GM18517 (cell line): ENCODE results near the gene TFEB.

Source experiments
- ATAC-seq: cut with Tn5 transposase; IDR thresholded peaks from one replicate; pipeline ENCODE4 v1.9.1; 2021; ENCODE audit warnings: mild to moderate bottlenecking, moderate library complexity; ENCODE audit not compliant: unreplicated experiment

TFEB gene

GRCh38 chr6:41655176-41655575 is 80.2 kb downstream of the TFEB start:
- no peak for ATAC-seq

GRCh38 chr6:41654698-41655151 is 80.7 kb downstream of the TFEB start:
- ATAC-seq, result no peak

- ATAC-seq, result no peak
These were observed 81.2 kb downstream of the TFEB start for GRCh38 chr6:41654151-41654697.

GRCh38 chr6:41653691-41654090 is 81.7 kb downstream of the TFEB start:
- no peak for ATAC-seq

GRCh38 chr6:41652866-41653652 is 82.3 kb downstream of the TFEB start:
- ATAC-seq, result no peak

- no peak for ATAC-seq
These were observed 83.3 kb downstream of the TFEB start for GRCh38 chr6:41651962-41652657.

GRCh38 chr6:41651246-41651961 is 84.0 kb downstream of the TFEB start:
- ATAC-seq, result no peak

GRCh38 chr6:41650120-41650519 is 85.3 kb downstream of the TFEB start:
- ATAC-seq, result no peak

GRCh38 chr6:41649596-41649995 is 85.8 kb downstream of the TFEB start:
- no peak for ATAC-seq

GRCh38 chr6:41648921-41649320 is 86.5 kb downstream of the TFEB start:
- no peak for ATAC-seq

- ATAC-seq, result no peak
These were observed 87.3 kb downstream of the TFEB start for GRCh38 chr6:41648070-41648585.

GRCh38 chr6:41647061-41647511 is 88.3 kb downstream of the TFEB start:
- ATAC-seq, result no peak

- no peak for ATAC-seq
These were observed 89.2 kb downstream of the TFEB start for GRCh38 chr6:41646026-41646795.

- ATAC-seq, result no peak
These were observed 90.3 kb downstream of the TFEB start for GRCh38 chr6:41645007-41645618.

- ATAC-seq, result no peak
These were observed 91.0 kb downstream of the TFEB start for GRCh38 chr6:41644297-41644879.

- ATAC-seq, result no peak
These were observed 91.5 kb downstream of the TFEB start for GRCh38 chr6:41643899-41644269.

GRCh38 chr6:41642960-41643898 is 92.2 kb downstream of the TFEB start:
- no peak for ATAC-seq
